Body of pancreas (tissue), 4 donors: ENCODE measurements around the gene RNF11. TPM values are rescaled to one million over a fixed set of nuclear protein-coding genes. Genes with fewer than 3 reads are reported as not detected.

Experiments used
- ATAC-seq: fragments of 150-250 bp; one replicate; pipeline ENCODE4 v1.9.1; 2016
- DNase-seq, 4 donors: peaks; one replicate each; pipeline ENCODE4 v3.0.0-alpha.2; 2019
- H3K27ac ChIP-seq, 4 donors: fragments of 200-600 bp; sonication (generic); 1 replicate in 3 of 4; 2 replicates in 1 of 4; pipeline versions ENCODE4 v1.5.1 to v1.6.1; 2016 to 2019; ENCODE audit warnings: mild to moderate bottlenecking in 1 of 4, mixed read lengths in 1 of 4, moderate library complexity in 1 of 4
- H3K27me3 ChIP-seq, 2 donors: fragments of 200-600 bp; sonication (generic); one replicate each; pipeline ENCODE4 v1.6.0; 2016; ENCODE audit warnings: mild to moderate bottlenecking in 1 of 2
- H3K36me3 ChIP-seq, 2 donors: fragments of 200-600 bp; sonication (generic); replicated peaks in 1 of 2; 2 replicates each; pipeline ENCODE4 v1.5.1; 2016; ENCODE audit warnings: low read depth in 2 of 2; ENCODE audit not compliant: insufficient read depth in 1 of 2
- H3K4me1 ChIP-seq: fragments of 200-600 bp; sonication (generic); one replicate; pipeline ENCODE4 v1.6.0; 2016
- H3K4me3 ChIP-seq, 2 donors: fragments of 200-600 bp; sonication (generic); 1 replicate in 1 of 2; 2 replicates in 1 of 2; pipeline ENCODE4 v1.5.1; 2016 to 2019
- H3K9me3 ChIP-seq, 3 donors: fragments of 200-600 bp; sonication (generic); 1 replicate in 2 of 3; 2 replicates in 1 of 3; pipeline ENCODE4 v1.5.1; 2016
- CTCF ChIP-seq, 7 experiments: fragments of 450-650 bp in 4 of 7; fragments of 200-600 bp in 3 of 7; sonication (generic) in 3 of 7; IDR thresholded peaks; one replicate each; pipeline ENCODE4 v1.5.1; 2016 to 2019; ENCODE audit warnings: antibody characterized with exemption in 7 of 7
- POLR2A ChIP-seq, 3 donors: fragments of 450-650 bp; IDR thresholded peaks; one replicate each; pipeline ENCODE4 v1.6.1; 2016; ENCODE audit warnings: antibody characterized with exemption in 3 of 3, mild to moderate bottlenecking in 2 of 3
- WGBS, 2 donors: methylation state at CpG; one replicate each; pipeline ENCODE4 v1.1.5; 2017; 5-methylcytosine and 5-hydroxymethylcytosine counted together
- intact Hi-C: fragments of 100-400 bp; cut with DNase I; formaldehyde crosslinking; loops from one replicate; pipeline ENCODE4 v1.15.1; 2023
- total RNA-seq, 2 donors: library from RNA; depleted of rRNA; stranded (reverse); fragments of >200 nt; gene quantifications; one replicate each; pipeline ENCODE4 v1.1.0, GENCODE V29; 2016

Gene RNF11
- total RNA-seq, 2 donors from 2014 or later, result 33.2 to 34.9 TPM

GRCh38 chr1:51322417-51323101, 86.5 kb downstream of the RNF11 start:
- TF ChIP-seq POLR2A (IDR thresholded peaks at IDR 0.05) (no peak), CTCF (IDR thresholded peaks at IDR 0.05) (no peak)
- Histone ChIP-seq H3K36me3 (no peaks in the 10 kb centered on the region), H3K27ac (no peak overlapping the region), H3K4me3 (no peak overlapping the region), H3K9me3 (no peaks in the 10 kb centered on the region), H3K27me3 (no peaks in the 10 kb centered on the region), H3K4me1 (no peaks in the 10 kb centered on the region)
- intact Hi-C loops, result no loop called here
- ATAC-seq (no peak), DNase-seq (no peak)
- WGBS, 2 donors, result 89 to 95% methylated on average over 4 of the region's 4 CpGs

Other genes with a start within 250 kb of the RNF11 start
- gene C1orf185, start 134.0 kb upstream of the RNF11 start, total RNA-seq, result not detected
- gene TTC39A, start 94.3 kb downstream of the RNF11 start, total RNA-seq, result 10 to 100 TPM in 1 of 2 donors, 1 to 10 TPM in 1; 7.9 to 21.3 TPM